Measurements from ENCODE around the gene PTBP2. TPM values are rescaled to one million over a fixed set of nuclear protein-coding genes. Genes with fewer than 3 reads are reported as not detected.

Gene PTBP2
- total and polyA plus RNA-seq, 2 of the 8 experiments (the other 6 are each of a cell fraction or from before 2014, with no cell fraction given) = 24.2 to 61.7 TPM

- Histone ChIP-seq H3K4me3 (ENCODE audit: extremely low read depth in 1 of 4, insufficient read depth in 2 of 4, low read depth in 3 of 4, low read length in 4 of 4) (no peak overlapping the region), H3K23ac (ENCODE audit: insufficient read length) (no peak overlapping the region), H2BK120ac (replicated peaks; ENCODE audit: low read depth, low read length) (no peak overlapping the region), H2AFZ (ENCODE audit: low read length) (no peak overlapping the region), H2BK20ac (ENCODE audit: low read length) (no peak overlapping the region), H3K14ac (ENCODE audit: insufficient read length) (no peak overlapping the region), H3K9me3 (ENCODE audit: insufficient read depth in 2 of 2, low read depth in 1 of 2, low read length in 1 of 2) (peaks cover 0 to 4% of the 10 kb centered on the region in 2 experiments; a peak in 1 of 4 replicates), H3K79me1 (ENCODE audit: low read depth, low read length) (no peaks in the 10 kb centered on the region), H3K4me1 (replicated peaks in 1 of 4; ENCODE audit: control insufficient read depth in 3 of 4, insufficient read depth in 4 of 4, low read length in 3 of 4) (no peaks in the 10 kb centered on the region), H2BK5ac (ENCODE audit: low read depth, low read length) (no peak overlapping the region), H4K8ac (ENCODE audit: extremely low read depth, insufficient read depth, low read length) (no peak overlapping the region), H4K5ac (ENCODE audit: insufficient read length, low read depth, low read length) (no peak overlapping the region), H3K4me2 (ENCODE audit: insufficient read depth in 1 of 2, low read depth in 2 of 2, low read length in 2 of 2) (no peak overlapping the region), H3K56ac (replicated peaks; ENCODE audit: insufficient read length, low read depth, low read length) (no peak overlapping the region), H3K18ac (ENCODE audit: extremely low read depth, low read length) (no peak overlapping the region), H3K4ac (replicated peaks; ENCODE audit: insufficient read length, low read depth, low read length) (no peak overlapping the region), H2BK15ac (ENCODE audit: low read length) (no peak overlapping the region), H3K79me2 (ENCODE audit: control insufficient read depth in 1 of 2, insufficient read depth in 2 of 2, low read length in 2 of 2) (no peaks in the 10 kb centered on the region), H4K20me1 (replicated peaks in 1 of 2; ENCODE audit: control insufficient read depth in 1 of 2, insufficient read depth in 2 of 2, low read length in 2 of 2) (no peaks in the 10 kb centered on the region), H3K27me3 (replicated peaks in 1 of 4; ENCODE audit: control insufficient read depth in 3 of 4, extremely low read depth in 1 of 4, insufficient read depth in 3 of 4, low read length in 3 of 4) (no peaks in the 10 kb centered on the region), H3K9ac (replicated peaks in 1 of 4; ENCODE audit: extremely low read depth in 1 of 4, low read depth in 3 of 4, low read length in 3 of 4) (no peak overlapping the region), H3K23me2 (ENCODE audit: low read depth, low read length) (no peaks in the 10 kb centered on the region), H3K36me3 (ENCODE audit: control insufficient read depth in 2 of 4, insufficient read depth in 4 of 4, low read length in 3 of 4) (no peaks in the 10 kb centered on the region), H3K27ac (ENCODE audit: low read depth, low read length) (no peak overlapping the region), H2AK5ac (ENCODE audit: low read depth, low read length) (no peak overlapping the region), H4K91ac (replicated peaks; ENCODE audit: insufficient read length, low read length) (no peak overlapping the region), H2BK12ac (ENCODE audit: low read depth, low read length) (no peak overlapping the region)
- no peak for DNase-seq (ENCODE audit: low read depth in 1 of 2, low spot score in 2 of 2)
- CTCF ChIA-PET (ENCODE audit: partially characterized antibody) = interaction anchor here (1.2 to 2.4 kb wide), 2 partner anchors 11 to 632 kb away, joined by 3 to 8 read pairs; no protein-coding TSS in a partner anchor
- POLR2A ChIA-PET (ENCODE audit: partially characterized antibody) = no interaction called here
- no peak for FAIRE-seq
- WGBS, 2 experiments (ENCODE audit: extremely low coverage in 1 of 2, insufficient coverage in 1 of 2, insufficient read length in 1 of 2, insufficient replicate concordance in 2 of 2, low coverage in 1 of 2, low lambda C conversion rate in 2 of 2, missing lambda C conversion rate in 1 of 2) = 95% methylated on average over 2 of the region's 2 CpGs; no CpG with 5 or more reads in 1 of the 2 experiments
These were observed 140.3 kb downstream of the PTBP2 start for GRCh38 chr1:96861836-96862235.

All from H1 (cell line).